HG02588 (cell line): ENCODE results near the gene GGA2.
"Not testable (repeated sequence)": the region's sequence is repeated elsewhere in the genome, so short reads cannot be mapped to it uniquely, and the experiment has no call there.

Experiments used
- ATAC-seq: cut with Tn5 transposase; IDR thresholded peaks from one replicate; pipeline ENCODE4 v1.9.1; 2021; ENCODE audit warnings: mild to moderate bottlenecking, moderate library complexity; ENCODE audit not compliant: unreplicated experiment

The GGA2 gene

DNA sequence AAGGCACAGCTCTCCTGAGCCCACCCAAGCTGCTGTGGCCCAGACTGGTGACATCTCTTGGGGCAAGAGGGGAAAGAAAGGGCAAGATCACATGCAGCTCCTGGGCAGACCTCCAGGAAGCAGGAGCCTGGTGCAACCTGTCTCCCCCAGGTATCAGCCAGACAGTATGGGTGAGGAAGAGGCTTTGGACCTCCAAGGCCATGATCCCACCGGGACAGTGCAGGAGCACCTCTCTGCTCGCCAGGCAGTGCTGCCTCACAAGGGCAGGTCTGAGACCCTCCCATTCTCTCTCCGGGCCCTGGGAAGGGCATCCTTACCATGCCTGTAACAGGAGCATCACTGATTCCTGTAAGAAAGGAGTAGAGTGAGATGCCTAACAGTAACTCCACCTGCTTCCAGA lies 31.7 kb downstream of the GGA2 start:
- no peak for ATAC-seq

DNA sequence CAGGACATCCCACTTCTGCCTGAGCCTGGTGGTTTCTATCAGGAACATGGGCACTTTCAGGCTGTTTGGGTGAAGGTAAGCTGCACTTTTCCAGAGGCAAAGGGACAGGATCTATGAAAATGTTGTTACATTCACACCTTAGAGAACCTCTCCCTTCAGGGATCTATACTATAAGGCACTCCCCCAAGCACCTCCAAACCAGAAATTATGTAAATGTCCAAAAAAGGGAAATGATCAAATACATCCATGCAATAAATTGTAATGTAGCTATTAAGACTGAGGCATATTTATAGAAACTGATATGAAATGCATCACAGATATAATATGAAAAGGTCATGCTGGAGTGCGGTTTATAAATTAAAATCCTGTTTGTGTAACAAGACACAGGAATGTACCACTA lies 34.0 kb downstream of the GGA2 start:
- ATAC-seq, result no peak

DNA sequence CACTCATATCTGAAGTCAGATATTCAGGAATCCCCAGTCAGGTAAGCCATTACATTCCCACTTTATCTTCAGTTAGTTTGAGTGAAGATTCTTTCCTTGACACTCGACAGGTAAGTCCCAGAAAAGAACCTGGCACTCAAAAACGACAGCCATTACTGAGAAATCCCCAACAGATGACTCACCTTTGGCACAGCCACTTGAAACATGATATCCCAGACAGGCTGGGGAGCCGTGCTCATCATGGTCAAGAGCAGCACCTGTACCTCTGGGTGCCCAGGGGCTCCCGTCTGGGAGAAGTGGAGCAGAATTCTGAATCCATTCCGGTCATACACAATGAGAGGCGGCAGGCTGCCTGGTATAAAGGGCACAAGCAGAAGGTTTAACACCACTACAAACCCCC lies 40.5 kb downstream of the GGA2 start:
- ATAC-seq, result no peak

DNA sequence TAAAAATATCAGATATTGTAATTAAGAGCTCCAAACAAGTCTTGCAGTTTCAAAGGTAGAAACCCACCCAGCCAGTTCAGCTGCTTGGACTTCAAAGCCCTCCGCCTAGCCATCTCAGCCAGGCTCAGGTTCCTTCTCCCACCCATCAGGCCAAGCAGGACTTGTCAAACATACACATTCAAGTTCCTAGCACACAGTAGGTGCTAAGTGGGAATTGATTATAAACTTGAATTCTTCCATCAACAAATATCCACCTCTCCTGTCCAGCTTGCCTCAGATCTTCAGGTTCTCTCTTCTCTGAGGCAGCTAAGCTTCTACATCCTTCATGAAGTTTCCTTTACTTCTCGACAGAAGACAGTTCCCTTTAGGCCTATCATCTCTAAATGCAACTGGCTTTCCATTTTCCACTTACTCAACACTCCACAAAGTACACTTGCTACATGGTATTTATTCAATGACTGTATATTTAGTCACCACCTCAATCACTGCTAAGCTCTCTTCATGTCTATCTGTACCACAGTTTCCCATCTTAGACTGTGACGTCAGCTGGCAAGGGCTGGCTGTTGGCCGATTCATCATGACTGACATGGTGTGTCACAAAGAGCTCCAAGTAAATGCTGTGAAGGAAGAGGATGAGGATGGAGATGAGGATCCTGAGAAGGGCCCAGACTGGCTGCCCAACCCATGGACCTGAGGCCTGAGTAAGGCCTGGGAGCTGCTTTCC lies 44.0 kb downstream of the GGA2 start:
- ATAC-seq, result no peak

DNA sequence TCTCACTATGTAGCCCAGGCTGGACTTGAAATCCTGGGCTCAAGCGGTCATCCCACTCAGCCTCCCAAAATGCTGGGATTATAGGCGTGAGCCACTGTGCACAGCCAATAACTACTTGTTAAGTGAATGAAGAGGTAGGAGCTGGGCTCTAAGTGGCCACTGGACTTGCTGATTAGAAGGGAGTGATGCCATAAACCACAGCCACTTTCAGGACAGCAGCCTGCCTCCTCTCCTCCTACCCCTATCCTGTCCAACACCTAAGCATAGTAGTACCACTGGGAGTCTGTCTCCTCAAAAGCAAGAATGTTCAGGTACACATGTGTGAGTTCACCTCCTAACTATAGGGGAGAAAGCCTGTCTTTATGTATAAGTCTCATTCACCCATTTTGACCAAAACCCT lies 45.1 kb downstream of the GGA2 start:
- no peak for ATAC-seq

DNA sequence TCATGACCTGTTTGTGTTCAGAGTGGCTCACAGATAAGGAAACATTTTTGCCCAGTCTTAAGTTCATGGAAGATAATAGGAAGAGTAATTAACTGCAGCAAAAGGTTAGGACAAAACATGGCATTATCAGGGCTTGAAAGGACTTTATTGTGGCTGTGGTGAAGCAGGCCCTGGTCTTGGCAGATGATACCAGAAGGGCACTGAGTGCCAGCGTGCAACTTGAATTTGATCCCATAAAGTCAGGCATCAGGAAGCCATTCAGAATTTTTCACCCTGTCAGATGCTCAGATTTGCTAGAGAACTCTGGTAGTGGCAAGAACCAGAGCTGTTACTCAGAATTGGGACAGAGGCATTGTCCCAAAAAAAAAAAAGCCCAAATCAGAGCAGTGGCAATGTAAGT lies 46.1 kb downstream of the GGA2 start:
- ATAC-seq, result no peak

DNA sequence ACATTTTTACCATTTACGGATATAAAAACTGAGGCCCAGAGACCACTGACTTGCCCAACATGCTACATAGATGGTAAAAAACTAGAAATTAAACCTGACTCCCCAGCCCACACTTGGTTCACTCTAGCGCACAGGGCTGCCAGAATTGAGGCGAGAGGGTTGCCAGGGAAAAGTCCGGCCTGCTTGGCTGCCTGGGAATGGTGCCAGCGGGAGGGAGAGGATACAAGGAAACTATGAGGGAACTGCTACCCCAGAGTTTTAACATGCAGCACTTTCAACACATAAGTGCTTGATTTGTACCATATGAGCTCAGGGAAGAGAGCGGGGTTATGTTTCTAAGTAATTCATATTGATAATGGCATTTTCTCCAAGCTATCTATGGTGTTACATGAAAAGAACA lies 47.3 kb downstream of the GGA2 start:
- ATAC-seq, result not testable (repeated sequence)

DNA sequence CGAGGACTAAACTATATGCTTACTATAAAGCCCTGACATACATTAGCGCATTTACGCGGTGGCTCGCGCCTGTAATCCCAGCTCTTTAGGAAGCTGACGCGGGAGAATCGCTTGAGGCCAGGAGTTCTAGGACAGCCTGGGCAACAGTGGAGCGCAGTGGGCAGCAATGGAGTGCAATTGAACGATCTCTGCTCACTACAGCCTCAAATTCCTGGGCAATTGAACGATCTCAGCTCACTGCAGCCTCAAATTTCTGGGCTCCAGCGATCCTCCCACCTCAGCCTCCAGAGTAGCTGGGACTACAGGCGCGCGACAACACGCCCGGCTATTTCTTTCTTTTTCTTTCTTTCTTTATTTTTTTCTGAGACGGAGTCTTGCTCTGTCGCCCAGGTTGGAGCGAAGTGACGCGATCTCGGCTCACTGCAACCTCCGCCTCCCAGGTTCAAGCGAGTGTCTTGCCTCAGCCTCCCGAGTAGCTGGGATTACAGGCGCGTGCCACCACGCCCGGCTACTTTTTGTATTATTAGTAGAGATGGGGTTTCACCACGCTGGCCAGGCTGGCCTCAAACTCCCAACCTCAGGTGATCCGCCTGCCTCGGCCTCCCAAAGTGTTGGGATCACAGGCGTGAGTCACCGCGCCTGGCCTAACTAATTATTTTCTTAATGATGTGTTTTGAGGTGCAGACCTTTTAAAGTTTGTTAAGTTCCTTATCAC lies 56.8 kb downstream of the GGA2 start:
- no peak for ATAC-seq

DNA sequence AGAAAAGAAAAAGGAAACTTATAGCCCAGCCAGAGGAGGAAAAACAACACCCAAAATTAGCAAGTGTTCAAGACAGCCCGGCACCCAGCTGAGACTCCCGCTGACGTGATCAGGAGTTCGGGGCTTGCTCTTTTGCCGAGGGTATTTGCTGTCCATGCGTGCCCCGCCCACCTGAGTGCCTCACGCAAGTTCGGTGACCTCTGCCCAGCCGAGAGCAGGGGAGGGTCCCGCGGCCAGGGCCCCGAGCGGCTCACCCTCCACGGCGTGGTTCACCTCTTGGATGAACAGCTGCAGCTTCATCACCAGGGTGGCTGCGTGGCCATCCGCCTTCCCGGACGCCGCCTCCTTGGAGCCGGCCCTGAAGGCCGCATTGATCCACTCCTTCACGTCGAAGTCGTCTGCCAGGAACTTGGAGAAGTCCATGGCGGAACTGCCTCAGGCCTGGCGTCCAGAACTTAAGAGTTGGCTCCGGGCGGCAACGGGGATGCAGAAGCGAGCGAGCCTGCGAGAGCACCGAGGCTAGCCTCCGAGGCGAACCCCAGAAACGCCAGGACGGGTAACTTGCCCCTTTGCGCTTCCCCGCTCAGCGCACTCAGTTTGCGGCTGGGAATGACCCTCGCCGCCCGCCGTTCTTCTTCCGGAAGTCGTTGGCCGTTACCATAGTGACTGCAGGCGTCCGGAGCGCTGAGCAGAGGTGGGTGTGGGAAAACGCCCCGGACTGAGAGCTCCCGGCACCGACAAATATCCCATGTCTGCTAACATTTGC lies 57.5 kb downstream of the GGA2 start, which contains the start of gene COG7:
Gene COG7, minus strand, starts transcription at position 618 of the 766 bp plus-strand sequence. Its CDS starts 195 bp downstream, at position 423.
- ATAC-seq, result peak; percentile 84

DNA sequence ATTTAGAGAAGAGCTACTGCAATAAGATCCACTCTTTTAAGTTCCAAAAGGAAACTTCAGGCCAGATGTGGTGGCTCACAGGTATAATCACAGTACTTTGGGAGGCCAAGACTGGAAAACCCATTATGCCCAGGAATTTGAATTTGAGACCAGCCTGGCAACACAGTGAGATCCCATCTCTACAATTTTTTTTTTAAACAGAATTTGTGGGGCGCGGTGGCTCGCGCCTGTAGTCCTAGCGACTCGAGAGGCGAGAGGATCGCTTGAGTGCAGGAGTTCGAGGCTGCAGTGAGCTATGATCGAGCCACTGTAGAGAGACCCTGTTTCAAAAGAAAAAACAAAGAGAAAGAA lies 58.1 kb downstream of the GGA2 start:
- peak; percentile 14 for ATAC-seq

DNA sequence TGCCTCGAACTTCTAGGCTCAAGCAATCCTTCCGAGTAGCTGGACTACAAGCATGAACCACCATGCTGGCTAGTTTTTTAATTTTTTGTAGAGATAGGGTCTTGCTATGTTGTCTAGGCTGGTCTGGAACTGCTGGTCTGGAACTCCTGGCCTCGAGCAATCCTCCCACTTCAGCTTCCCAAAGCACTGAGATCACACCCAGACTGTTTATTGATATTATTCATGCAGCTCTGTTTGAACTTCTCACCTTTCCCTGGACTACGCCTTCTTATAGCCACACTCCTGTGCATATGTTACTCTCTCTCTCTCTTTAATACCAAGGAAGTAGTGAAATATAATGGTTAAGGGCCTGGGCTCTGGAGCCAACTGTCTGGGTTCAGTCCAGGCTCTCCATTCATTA lies 61.9 kb downstream of the GGA2 start:
- ATAC-seq, result no peak

DNA sequence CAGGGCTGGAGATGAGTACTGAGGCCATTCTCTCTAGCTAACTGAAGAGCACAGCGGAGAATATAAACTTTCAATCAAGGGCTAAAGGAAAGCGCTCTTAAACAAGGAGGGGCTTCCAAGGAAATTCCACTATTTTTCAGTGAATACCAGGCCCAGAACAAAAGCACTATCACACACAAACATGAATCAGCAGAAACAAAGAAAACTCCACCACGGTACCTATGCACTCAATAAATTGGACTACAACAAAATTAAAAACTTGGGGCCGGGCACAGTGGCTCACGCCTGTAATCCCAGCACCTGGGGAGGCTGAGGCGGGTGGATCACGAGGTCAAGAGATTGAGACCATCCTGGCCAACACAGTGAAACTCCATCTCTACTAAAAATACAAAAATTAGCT lies 72.8 kb downstream of the GGA2 start:
- not testable (repeated sequence) for ATAC-seq

DNA sequence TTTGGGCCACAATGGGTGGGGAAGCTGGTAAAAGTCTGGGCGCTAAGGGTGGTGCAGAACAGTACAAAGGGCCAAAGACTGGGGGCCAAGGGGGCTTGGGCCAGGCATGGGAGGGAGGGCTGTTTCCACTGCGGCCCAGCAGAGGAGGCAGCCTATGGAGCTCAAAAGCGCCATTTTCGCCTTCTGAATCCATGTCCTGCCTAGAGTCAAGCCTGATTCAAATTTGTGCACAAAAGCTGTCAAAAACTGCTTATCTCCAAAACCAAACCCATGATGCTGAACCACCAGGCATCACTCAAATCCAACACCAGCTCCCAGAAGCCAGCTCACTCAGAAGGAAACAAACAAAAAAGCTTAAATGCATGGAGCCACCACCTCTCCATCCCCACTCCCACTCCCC lies 73.3 kb downstream of the GGA2 start:
- ATAC-seq, result no peak

DNA sequence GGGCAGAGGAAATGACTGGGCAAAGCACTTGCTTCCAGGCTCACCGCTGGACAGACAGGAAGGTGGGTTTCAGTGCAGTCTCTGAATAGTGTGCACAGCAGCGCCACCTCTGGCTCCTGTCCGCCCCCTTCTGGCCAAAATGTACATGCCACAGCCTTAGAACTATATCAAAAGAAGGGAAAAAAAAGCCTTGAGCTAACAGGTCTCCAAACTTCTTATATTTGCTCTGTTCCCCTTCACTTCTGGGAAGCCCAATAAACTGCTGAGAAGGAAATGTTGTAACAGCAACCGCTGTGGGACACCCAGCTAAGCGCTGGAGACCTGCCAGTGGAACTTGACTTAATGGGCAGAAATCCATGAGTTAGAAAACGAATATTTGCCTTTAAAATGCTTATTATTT lies 74.8 kb downstream of the GGA2 start:
- no peak for ATAC-seq

DNA sequence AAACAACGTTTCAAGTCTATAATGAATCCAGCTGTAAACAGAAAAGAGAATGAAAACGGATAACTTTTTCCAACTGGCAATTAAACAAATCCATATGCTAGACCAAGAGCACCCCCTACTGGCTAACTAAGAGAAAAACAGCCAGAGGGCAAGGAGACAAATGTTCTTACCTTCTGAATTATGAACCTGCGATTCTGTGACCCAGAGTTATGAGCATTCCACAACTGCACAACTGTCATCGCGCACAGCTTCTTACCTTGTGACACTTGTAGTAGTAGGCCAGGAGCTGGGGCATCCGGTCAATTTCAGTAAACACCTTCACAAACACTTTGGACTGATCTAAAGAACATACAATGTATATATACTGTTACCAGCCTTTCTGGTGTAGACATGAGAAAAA lies 75.9 kb downstream of the GGA2 start:
- ATAC-seq, result no peak

DNA sequence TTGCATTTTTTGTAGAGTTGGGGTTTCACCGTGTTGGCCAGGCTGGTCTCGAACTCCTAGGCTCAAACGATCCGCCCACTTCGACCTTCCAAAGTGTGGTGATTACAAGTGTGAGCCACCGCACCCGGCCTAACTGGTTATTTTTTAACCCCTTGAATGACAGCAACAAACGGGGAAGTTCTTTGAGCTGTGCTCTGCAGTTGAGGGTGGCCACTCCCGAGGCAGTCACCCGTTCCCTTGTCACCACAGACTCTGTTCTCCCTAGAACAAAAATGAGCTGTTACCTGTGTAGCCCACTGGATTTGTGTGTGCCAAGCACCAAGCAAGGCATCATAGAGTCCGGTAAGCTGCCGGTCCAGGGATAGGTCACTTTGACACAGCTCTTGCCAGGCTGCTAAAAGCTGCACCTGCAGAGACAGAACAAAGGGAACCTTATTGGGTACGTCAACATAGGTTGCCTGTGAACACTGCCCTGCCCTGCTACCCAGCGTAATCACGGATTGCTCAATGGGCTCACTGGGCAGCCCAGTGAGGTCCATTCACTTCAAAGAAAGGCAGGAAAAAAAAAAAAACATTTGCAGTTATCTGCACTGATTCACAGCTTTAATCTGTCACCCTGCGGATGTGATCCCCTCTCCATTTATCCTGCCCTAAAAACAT lies 76.9 kb downstream of the GGA2 start:
- ATAC-seq, result no peak

DNA sequence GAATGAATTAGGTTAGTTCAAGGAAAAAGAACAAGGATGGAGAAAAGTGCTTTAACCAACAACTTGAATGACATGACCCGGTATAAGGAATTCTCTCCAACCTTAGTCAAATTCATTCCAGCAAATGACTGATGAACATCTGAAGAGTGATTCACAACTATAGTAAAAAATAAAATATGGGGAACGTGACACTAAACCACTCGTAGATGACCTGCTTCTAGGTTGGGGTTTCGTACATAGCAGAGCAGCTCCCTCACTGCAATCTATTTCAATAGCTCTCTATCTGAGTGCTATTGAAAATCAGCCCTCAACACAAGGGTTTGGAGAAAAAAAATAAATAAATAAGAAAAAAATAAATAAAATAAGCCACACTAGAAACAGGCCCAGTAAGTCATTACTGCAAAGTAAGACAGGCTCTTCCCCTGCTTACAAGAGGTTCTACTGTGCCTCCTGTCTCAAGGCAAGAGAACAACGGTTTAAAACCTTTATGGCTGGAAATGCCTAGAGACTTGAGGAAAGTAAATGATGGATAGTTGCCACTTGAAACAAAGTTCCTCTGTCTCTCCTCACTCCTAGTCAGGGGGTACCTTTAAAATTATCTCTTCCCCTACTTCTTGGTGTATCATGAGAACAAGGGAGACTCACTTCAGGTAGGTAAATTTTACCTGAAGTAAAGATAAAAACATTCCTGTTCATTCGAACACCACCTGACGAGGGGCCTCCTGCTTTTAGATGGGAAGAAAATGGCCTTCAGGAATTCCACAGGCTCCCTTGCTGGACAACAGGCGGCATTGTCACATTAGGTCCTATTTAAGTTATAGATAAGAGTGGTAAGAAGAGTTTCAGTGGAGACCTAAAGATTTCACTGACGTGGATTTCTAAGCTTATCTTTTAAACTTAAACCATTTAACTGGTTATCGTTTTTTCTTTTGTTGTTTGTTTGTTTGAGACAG lies 77.8 kb downstream of the GGA2 start:
- ATAC-seq, result no peak

DNA sequence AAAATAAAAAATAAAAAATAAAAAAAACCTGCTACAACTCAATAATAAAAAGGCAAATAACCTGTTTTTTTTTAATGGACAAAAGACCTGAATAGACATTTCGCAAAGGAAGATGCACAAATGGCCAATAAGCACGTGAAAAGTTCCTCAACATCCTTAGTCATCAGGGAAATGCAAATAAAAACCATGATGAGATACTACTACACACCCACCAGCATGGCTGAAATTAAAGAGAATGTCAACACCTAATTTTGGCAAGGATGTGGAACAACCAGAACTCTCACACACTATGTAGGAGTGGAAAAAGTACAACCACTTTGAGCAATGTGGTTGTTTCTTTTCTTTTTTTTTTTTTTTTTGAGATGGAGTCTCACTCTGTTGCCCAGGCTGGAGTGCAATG lies 81.9 kb downstream of the GGA2 start:
- ATAC-seq, result no peak

DNA sequence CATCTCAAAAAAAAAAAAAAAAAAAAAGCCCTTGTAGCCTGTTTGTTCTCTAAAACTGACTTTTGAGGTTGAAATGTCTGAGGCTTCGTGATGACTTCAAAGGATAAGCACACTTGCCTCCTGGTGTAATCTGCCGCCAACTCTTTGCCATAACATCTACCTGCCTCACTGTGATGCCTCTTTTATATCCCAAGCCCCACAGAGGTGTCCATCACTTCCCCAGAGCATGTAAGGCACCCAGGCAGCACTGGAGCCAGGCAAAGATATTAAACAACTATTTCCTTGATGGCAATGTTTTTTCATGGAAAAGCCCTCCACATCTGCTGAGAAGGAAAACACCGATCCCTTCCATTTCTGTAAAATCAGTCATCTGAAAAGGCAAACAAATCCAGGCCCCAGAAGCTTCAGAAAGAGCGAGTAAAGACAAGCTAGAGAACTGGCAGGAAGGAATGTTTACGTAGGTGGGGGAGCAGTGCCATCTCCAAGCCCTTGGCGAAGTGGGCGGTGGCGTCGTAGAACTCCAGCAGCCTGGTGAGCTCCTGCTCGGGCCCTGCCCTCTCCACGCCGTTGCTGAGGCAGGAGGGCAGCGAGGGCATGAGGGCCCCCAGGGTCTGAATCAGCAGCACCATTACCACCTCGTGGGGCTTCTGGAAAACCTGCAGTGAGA lies 85.9 kb downstream of the GGA2 start:
- no peak for ATAC-seq
